Stimulated activated effector memory CD8-positive, alpha-beta T cell treated with anti-CD3 and anti-CD28 coated beads, Interleukin-12 subunit alpha, Interleukin-12 subunit beta, amount 100 ng/mL, for 72 hours (primary cell): ENCODE measurements around the gene TPRN.

Experiments used
- ATAC-seq: fragments of 150-1000 bp; cut with Tn5 transposase; 2 replicates; pipeline ENCODE4 v1.10.0; 2021
- DNase-seq, 2 donors: peaks; one replicate each; pipeline ENCODE4 v3.0.0; 2021 to 2022; ENCODE audit warnings: low spot score in 2 of 2
- H3K27ac Mint-ChIP-seq: one replicate; pipeline ENCODE4 v1.8.0; 2022; ENCODE audit warnings: mild to moderate bottlenecking, mixed read lengths
- H3K36me3 Mint-ChIP-seq: one replicate; pipeline ENCODE4 v1.8.0; 2022; ENCODE audit warnings: mild to moderate bottlenecking, mixed read lengths
- H3K4me1 Mint-ChIP-seq: one replicate; pipeline ENCODE4 v1.8.0; 2022; ENCODE audit warnings: mixed read lengths
- H3K4me3 Mint-ChIP-seq: one replicate; pipeline ENCODE4 v1.8.0; 2022; ENCODE audit warnings: mild to moderate bottlenecking, mixed read lengths
- H3K9me3 Mint-ChIP-seq: one replicate; pipeline ENCODE4 v1.8.0; 2022; ENCODE audit warnings: mixed read lengths

Gene TPRN

DNA sequence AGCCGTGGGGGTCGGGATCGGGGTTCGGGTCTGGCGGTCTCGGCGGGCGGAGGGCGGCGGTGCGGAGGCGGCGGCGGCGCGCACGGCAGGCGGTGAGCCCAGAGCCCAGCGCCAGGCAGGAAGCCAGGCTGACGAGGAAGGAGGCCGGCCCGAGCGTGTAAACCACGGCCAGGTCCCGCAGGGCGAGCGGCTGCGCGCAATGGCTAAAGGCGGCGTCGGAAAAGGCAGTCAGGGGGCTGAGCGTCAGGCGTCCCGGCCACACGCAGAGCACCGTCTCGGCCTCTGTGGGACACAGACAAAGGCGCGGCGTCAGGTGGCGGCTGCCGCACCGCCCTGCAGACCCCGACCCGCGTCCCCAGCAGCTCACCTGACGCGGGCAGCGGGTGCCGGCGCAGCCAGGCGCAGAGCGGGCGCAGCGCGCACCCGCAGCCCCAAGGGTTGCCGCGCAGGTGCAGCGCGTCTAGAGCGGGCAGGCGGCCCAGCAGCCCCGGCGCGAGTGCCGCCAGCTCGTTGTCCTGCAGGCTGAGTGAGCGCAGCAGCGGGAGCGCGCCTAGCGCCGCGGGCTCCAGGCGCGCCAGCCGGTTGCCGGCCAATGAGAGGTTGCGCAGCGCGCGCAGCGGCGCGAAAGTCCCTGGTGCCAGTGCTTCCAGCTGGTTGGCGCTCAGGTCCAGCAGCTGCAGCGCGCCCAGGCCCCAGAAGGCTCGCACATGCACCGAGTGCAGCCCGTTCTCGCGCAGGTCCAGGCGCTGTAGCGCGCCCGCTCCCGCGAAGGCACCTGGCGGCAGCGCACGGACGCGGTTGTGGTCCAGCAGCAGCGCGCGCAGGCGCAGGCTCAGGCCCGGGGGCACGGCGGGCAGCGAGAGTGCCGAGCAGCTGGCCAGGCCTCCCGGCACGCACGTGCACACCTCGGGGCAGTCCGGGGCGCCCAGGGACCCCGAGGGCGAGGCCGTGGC lies 31.4 kb downstream of the TPRN start:
- H3K27ac Mint-ChIP-seq = no peak overlapping the region
- H3K4me3 Mint-ChIP-seq = peak overlapping the region; percentile 43
- DNase-seq = peak in 1 of 2 donors; percentile 67

DNA sequence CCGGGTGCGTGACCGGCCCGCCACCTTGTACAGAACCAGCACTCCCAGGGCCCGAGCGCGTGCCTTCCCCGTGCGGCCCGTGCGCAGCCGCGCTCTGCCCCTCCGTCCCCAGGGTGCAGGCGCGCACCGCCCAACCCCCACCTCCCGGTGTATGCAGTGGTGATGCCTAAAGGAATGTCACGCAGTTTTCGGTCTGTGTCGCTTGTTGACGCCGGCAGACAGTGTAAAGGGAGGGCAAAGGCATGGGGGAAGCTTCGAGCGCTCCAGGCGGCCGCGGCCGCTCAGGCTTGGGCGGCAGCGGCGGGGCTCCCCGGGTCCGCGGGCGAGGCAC lies 32.0 kb downstream of the TPRN start:
- Mint-ChIP-seq H3K27ac (no peak overlapping the region), H3K9me3 (no peaks in the 10 kb centered on the region), H3K4me3 (peak overlapping the region; percentile 43), H3K36me3 (no peaks in the 10 kb centered on the region), H3K4me1 (no peaks in the 10 kb centered on the region)
- no peak for DNase-seq
- peak; percentile 17 for ATAC-seq

More for the DNA sequence above, 31.4 kb downstream of the TPRN start:
- H3K4me1 Mint-ChIP-seq = no peaks in the 10 kb centered on the region
- ATAC-seq = peak; percentile 40
- H3K9me3 Mint-ChIP-seq = no peaks in the 10 kb centered on the region
- no peaks in the 10 kb centered on the region for H3K36me3 Mint-ChIP-seq

DNA sequence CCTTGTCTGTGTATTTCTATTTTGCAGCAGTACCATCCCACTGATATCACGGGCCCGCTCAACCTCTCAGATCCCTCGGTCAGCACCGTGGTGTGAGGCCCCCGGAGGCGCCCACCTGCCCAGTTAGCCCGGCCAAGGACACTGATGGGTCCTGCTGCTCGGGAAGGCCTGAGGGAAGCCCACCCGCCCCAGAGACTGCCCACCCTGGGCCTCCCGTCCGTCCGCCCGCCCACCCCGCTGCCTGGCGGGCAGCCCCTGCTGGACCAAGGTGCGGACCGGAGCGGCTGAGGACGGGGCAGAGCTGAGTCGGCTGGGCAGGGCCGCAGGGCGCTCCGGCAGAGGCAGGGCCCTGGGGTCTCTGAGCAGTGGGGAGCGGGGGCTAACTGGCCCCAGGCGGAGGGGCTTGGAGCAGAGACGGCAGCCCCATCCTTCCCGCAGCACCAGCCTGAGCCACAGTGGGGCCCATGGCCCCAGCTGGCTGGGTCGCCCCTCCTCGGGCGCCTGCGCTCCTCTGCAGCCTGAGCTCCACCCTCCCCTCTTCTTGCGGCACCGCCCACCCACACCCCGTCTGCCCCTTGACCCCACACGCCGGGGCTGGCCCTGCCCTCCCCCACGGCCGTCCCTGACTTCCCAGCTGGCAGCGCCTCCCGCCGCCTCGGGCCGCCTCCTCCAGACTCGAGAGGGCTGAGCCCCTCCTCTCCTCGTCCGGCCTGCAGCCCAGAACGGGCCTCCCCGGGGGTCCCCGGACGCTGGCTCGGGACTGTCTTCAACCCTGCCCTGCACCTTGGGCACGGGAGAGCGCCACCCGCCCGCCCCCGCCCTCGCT lies 32.6 kb downstream of the TPRN start:
- peak; percentile 2 for ATAC-seq
- Mint-ChIP-seq H3K9me3 (no peaks in the 10 kb centered on the region), H3K36me3 (no peaks in the 10 kb centered on the region)

DNA sequence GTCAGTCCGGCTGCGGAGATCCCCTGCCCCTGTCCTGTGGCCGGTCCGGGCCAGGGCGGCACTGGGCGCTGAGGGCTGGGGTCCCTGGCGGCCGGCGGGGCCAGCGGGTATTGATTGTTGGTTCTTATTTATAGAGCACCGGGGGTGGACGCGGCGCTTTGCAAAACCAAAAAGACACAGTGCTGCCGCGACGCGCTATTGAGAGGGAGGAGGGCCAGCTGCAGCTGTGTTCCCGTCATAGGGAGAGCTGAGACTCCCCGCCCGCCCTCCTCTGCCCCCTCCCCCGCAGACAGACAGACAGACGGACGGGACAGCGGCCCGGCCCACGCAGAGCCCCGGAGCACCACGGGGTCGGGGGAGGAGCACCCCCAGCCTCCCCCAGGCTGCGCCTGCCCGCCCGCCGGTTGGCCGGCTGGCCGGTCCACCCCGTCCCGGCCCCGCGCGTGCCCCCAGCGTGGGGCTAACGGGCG lies 33.2 kb downstream of the TPRN start:
- Mint-ChIP-seq H3K4me1 (no peaks in the 10 kb centered on the region), H3K36me3 (no peaks in the 10 kb centered on the region), H3K4me3 (no peak overlapping the region), H3K27ac (no peak overlapping the region), H3K9me3 (no peaks in the 10 kb centered on the region)
- no peak for DNase-seq
- no peak for ATAC-seq

More for the DNA sequence above, 32.6 kb downstream of the TPRN start:
- DNase-seq = no peak
- Mint-ChIP-seq H3K4me1 (no peaks in the 10 kb centered on the region), H3K4me3 (peak overlapping the region; percentile 43), H3K27ac (no peak overlapping the region)

DNA sequence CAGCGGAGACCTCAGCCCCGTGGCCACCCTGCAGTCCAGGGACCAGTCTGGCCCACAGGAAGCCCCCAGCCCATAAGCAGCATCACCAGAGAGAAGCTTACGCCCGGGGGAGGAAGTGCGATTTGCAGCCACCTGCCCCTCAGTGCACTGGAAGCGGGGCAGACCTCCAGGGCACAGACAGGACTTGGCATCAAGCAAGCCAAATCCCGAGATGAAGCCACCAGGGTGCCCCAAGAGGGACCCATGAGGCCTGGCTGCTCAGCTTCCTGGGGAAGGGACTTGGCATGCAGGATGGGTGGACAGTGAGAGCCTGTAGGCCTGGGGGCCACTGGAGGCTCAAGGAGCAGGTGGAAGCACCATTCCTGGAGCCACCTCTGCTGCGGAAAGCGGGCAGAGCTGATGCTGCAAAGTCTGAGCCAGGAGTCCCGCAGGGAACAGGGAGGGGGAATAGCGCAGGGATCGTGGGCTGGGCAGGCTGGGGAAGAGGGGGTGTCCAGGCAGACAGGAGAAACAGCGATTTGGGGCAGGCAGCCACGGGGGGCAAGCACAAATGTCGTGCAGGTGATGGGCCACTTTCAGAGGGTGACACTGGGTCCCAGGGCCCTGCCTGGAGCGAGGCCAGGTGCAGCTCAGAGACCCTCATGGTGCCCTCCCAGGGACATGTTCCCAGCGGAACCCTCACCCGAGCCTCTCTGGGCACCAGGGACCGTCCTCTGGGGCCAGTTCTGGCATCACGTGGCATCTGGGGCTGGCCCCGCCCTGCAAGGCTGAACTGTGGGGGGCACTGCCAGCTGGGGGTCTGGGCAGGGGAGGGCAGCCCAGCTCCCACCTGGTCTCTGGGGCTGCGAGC lies 33.9 kb downstream of the TPRN start:
- no peaks in the 10 kb centered on the region for H3K9me3 Mint-ChIP-seq
- DNase-seq (no peak), ATAC-seq (no peak)
- no peak overlapping the region for H3K27ac Mint-ChIP-seq
- no peak overlapping the region for H3K4me3 Mint-ChIP-seq
- H3K4me1 Mint-ChIP-seq = no peaks in the 10 kb centered on the region
- no peaks in the 10 kb centered on the region for H3K36me3 Mint-ChIP-seq

DNA sequence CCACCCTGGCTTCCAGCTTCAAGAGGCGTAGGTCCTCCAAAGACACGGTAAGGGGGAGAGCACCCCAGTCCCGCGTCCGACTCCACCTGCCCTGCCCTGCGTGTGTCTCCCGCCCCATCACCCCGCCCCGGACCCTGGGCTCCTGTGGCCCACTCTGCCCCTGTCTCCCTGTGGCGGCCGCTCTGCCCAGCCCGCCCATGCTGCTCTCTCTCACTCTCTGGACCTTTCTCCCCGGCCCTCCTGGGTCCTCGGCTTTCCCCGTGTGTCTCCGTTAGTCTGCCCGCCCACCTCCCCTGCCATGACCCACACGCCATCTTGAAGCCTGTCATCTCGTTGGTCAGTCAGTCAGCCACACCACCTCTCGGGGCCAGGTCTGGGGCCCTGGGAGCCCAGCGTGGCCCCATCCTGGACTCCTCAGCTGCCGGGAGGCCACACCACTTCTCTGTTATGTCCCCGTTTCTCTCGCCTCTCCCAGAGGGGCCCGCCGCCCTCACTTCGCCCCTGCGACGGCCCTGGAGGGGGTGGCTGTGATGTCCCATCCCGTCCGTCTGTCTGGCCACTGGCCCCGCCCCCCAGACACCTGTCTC lies 35.2 kb downstream of the TPRN start:
- ATAC-seq = no peak
- no peak overlapping the region for H3K27ac Mint-ChIP-seq

DNA sequence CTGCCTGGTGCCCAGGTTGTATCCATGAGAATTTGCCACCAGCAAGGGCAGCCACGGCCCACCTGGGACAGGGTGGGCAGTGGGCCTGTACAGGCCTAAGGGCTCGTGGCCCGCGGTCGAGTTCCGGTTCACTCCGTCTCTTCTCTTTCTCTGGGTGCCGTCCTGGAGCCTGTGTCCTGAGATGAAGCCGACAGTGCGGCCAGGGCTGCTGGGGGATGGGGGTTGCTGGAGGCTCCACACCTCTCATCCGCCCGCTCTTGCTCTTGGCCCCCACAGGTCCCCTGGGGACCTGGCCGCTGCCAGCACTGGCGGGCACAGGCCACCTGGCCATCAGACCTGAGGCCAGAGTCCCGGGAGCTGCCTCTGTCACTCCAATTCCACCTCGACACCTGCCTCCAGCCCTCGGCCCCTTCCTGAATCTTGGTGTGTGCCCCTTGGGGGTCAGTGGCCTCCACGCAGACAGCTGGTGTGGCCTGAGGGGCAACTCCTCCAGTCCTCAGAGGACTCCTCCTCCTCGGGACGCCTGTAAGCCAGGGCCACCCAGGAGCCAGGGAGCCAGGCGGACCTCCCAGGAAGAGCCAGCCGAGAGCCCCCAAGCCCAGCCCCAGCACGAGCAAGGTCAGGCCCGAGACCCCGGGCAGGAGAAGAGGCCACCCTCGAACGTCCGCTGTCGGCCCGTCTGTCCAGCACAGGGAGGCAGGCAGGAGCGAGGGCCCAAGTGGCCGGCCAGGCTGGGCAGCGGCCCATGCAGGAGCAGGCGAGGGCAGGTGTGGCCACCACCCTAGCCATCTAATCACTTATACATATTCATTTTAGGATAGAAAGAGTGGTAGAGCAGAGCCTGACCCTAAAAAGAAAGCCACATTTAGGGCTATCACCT lies 35.9 kb downstream of the TPRN start:
- no peak overlapping the region for H3K27ac Mint-ChIP-seq
- no peak for DNase-seq
- H3K4me3 Mint-ChIP-seq = no peak overlapping the region
- no peaks in the 10 kb centered on the region for H3K36me3 Mint-ChIP-seq
- ATAC-seq = no peak
- no peaks in the 10 kb centered on the region for H3K4me1 Mint-ChIP-seq
- no peaks in the 10 kb centered on the region for H3K9me3 Mint-ChIP-seq

More for the DNA sequence above, 35.2 kb downstream of the TPRN start:
- H3K4me3 Mint-ChIP-seq = no peak overlapping the region
- no peaks in the 10 kb centered on the region for H3K36me3 Mint-ChIP-seq
- DNase-seq = no peak
- H3K9me3 Mint-ChIP-seq = no peaks in the 10 kb centered on the region
- H3K4me1 Mint-ChIP-seq = no peaks in the 10 kb centered on the region

DNA sequence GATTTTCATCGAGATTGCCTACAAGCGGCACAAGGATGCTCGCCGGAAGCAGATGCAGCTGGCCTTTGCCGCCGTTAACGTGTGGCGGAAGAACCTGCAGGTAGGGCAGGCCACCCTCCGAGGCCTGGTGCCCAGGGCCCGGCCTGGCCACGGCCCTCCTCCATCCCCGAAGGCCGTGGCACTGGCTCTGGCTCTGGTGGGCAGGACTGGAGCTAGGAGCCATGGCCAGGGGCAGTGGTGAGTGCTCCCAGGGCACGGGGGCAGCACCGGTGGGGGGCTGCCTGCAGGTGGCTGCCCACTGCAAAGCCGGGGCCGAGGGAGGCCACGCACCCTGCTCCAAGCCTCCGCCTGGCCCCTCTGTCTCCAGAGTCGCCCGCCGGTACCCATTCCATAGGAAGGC lies 36.7 kb downstream of the TPRN start:
- no peaks in the 10 kb centered on the region for H3K36me3 Mint-ChIP-seq
- no peaks in the 10 kb centered on the region for H3K9me3 Mint-ChIP-seq
- H3K4me3 Mint-ChIP-seq = peak overlapping the region; percentile 32
- ATAC-seq (no peak), DNase-seq (no peak)
- peaks cover 7% of the 10 kb centered on the region for H3K4me1 Mint-ChIP-seq
- no peak overlapping the region for H3K27ac Mint-ChIP-seq

DNA sequence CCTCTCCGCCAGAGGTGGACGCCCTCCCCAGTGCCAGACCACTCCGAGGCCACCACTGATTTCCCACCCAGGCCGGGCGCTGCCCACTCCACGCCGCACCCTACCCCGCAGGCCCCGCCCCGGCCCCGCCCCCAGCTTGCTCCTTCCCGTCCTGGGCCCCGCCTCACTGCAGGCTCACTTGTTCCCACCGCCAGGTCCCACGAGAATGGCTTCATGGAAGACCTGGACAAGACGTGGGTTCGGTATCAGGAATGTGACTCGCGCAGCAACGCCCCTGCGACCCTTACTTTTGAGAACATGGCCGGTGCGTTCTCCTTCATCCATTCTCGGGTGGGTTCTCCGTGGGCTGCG lies 37.2 kb downstream of the TPRN start:
- DNase-seq = no peak
- no peak overlapping the region for H3K27ac Mint-ChIP-seq
- no peak for ATAC-seq
- H3K4me3 Mint-ChIP-seq = peak overlapping the region; percentile 32
- no peaks in the 10 kb centered on the region for H3K9me3 Mint-ChIP-seq
- H3K4me1 Mint-ChIP-seq = peaks cover 11% of the 10 kb centered on the region
- H3K36me3 Mint-ChIP-seq = no peaks in the 10 kb centered on the region

DNA sequence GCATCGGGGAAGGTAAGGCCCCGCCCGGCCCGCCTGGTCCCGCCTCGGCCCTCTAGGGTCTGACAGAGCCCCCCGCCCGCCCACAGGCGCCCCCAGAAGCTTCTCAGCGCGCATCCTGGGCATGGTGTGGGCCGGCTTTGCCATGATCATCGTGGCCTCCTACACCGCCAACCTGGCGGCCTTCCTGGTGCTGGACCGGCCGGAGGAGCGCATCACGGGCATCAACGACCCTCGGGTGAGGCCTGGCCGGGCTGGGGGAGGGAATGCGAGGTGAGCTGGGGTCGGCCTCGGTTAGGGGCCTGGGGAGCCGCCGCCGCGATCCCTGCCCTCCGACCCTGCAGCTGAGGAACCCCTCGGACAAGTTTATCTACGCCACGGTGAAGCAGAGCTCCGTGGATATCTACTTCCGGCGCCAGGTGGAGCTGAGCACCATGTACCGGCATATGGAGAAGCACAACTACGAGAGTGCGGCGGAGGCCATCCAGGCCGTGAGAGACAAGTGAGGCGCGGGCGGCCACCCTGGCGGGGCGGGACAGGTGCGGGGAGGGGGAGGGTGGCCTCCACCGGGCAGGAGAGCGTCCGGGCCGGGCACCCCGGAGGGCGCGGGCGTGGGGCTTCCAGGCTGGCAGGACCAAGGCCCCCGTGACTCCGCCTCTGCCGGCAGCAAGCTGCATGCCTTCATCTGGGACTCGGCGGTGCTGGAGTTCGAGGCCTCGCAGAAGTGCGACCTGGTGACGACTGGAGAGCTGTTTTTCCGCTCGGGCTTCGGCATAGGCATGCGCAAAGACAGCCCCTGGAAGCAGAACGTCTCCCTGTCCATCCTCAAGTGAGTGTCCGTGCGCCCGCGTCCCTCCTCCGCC lies 37.8 kb downstream of the TPRN start:
- DNase-seq = no peak

DNA sequence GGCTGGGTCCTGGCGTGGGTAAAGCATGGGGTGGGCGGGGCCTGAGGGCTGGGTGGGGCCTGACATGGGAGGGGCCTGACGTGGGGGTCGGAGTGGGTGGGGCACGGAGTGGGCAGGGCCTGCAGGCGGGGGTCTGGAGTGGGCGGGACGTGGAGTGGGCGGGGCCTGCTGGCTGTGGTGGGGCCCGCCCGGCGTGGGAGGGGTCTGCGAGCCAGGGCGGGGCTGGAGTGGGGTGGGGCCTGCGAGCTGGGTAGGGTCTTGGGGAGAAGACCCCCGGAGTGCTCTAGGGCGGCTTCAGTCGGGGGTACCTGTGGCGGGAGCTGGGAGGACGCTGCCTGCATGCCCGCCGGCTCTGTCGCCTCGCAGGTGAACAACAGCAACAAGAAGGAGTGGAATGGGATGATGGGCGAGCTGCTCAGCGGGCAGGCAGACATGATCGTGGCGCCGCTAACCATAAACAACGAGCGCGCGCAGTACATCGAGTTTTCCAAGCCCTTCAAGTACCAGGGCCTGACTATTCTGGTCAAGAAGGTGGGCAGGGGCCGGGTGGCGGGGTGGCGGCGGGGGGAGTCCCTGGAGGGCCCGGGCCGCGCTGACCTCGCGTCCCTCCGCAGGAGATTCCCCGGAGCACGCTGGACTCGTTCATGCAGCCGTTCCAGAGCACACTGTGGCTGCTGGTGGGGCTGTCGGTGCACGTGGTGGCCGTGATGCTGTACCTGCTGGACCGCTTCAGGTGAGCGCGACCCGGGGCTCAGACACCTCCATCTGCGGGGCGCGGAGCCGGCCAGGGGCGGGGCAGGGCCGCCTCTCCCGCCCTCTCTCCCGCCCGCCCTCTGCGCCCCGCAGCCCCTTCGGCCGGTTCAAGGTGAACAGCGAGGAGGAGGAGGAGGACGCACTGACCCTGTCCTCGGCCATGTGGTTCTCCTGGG lies 38.7 kb downstream of the TPRN start:
- no peak overlapping the region for H3K4me3 Mint-ChIP-seq
- ATAC-seq (no peak), DNase-seq (no peak)
- no peak overlapping the region for H3K27ac Mint-ChIP-seq
- H3K36me3 Mint-ChIP-seq = no peaks in the 10 kb centered on the region
- no peaks in the 10 kb centered on the region for H3K9me3 Mint-ChIP-seq
- peaks cover 23% of the 10 kb centered on the region for H3K4me1 Mint-ChIP-seq

More for the DNA sequence above, 37.8 kb downstream of the TPRN start:
- peak; percentile 29 for ATAC-seq
- H3K4me1 Mint-ChIP-seq = peaks cover 17% of the 10 kb centered on the region
- H3K4me3 Mint-ChIP-seq = peak overlapping the region; percentile 32
- no peak overlapping the region for H3K27ac Mint-ChIP-seq
- H3K36me3 Mint-ChIP-seq = no peaks in the 10 kb centered on the region
- H3K9me3 Mint-ChIP-seq = no peaks in the 10 kb centered on the region

DNA sequence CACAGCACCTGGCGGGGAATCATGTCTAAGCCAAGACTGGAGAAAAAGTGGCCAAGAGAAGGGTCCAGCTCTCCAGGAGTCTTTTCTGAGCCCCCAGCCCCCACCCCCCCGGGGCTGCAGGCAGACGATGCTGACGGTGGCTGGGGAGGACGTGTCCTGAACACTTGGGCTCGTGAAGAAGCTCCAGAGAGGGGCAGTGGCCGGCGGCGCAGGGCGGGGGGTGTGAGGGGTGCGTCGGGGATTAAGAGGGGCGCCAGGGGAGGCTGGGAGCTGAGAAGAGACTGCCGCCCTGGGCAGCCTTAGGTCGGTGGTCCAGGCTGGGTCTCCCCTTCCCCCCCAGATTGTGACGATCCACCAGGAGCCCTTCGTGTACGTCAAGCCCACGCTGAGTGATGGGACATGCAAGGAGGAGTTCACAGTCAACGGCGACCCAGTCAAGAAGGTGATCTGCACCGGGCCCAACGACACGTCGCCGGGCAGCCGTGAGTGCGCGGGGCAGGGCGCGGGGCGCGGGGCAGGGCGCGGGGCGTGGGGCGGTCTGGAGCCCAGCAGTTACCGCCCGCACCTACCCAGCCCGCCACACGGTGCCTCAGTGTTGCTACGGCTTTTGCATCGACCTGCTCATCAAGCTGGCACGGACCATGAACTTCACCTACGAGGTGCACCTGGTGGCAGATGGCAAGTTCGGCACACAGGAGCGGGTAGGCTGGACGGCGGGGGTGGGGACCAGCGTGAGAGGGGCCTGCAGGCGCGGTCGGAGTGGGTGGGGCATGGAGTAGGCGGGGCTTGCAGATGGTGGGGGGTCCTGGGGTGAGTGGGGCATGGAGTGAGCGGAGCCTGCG lies 39.6 kb downstream of the TPRN start:
- DNase-seq (no peak), ATAC-seq (no peak)
- Mint-ChIP-seq H3K27ac (no peak overlapping the region), H3K4me1 (peaks cover 23% of the 10 kb centered on the region), H3K36me3 (no peaks in the 10 kb centered on the region), H3K4me3 (no peak overlapping the region), H3K9me3 (no peaks in the 10 kb centered on the region)
